ENCODE results near the gene HDAC4.

GRCh38 chr2:239298116-239298804 is 102.6 kb downstream of the HDAC4 start:
- TF ChIP-seq CTCF (IDR thresholded peaks at IDR 0.05) (no peak), POLR2A (IDR thresholded peaks at IDR 0.05) (no peak)
